GM19025 (cell line): Measurements from ENCODE around the gene BORCS6.

Experiments
- ATAC-seq: cut with Tn5 transposase; IDR thresholded peaks from one replicate; pipeline ENCODE4 v1.9.1; 2021; ENCODE audit warnings: mild to moderate bottlenecking, low read depth, moderate library complexity; ENCODE audit not compliant: unreplicated experiment

BORCS6 gene

GRCh38 chr17:8212312-8213180 lies 22.6 kb upstream of the BORCS6 start:
- no peak for ATAC-seq

GRCh38 chr17:8210761-8211458 lies 20.9 kb upstream of the BORCS6 start:
- ATAC-seq: peak; percentile 21

GRCh38 chr17:8209907-8210760 lies 20.2 kb upstream of the BORCS6 start, which contains the start of gene AURKB:
AURKB (minus strand) TSS chr17:8210575; CDS start chr17:8210224, 351 bp downstream.
- peak; percentile 76 for ATAC-seq

DNA sequence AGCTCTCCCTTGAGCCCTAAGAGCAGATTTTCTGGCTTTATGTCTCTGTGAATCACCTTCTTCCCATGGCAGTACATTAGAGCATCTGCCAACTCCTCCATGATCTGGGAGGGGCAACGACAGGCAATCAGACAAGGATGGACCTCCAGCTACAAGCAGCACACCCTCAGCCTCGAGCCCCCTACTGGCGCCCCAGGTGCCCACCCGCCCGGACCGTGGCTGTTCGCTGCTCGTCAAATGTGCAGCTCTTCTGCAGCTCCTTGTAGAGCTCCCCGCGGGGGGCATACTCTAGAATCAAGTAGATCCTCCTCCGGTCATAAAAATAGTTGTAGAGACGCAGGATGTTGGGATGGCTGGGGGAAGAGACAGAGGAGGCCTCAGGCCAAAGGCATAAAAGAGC lies 16.6 kb upstream of the BORCS6 start:
- no peak for ATAC-seq

DNA sequence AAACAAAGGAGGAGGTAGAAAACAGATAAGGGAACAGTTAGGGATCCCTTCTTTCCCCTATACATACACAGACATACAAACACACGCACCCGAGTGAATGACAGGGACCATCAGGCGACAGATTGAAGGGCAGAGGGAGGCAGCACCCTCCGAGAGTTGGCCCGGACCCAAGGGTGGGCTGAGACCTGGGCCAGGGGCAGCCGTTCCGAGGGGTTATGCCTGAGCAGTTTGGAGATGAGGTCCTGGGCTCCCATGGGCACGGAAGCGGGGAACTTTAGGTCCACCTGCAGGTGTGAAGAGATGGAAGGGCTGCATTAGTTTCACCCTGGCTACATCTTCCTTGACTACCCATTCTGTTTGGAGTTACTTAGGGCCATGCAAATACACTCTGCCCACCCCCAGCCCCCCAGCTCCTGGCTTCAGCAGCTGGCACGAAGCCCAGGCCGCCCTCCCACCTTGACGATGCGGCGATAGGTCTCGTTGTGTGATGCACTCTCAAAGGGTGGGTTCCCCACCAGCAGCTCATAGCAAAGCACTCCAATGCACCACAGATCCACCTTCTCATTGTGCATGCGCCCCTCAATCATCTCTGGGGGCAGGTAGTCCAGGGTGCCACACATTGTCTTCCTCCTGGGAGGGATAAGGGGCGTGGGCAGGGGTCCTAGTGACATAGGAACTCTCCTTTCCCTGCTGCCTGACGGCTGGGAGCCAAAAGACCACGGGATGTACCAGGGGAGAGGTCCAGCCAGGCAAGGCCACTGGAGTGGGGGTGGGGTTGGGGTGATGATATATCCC lies 15.0 kb upstream of the BORCS6 start:
- ATAC-seq: no peak

GRCh38 chr17:8192070-8192815 lies 2.3 kb upstream of the BORCS6 start:
- no peak for ATAC-seq

DNA sequence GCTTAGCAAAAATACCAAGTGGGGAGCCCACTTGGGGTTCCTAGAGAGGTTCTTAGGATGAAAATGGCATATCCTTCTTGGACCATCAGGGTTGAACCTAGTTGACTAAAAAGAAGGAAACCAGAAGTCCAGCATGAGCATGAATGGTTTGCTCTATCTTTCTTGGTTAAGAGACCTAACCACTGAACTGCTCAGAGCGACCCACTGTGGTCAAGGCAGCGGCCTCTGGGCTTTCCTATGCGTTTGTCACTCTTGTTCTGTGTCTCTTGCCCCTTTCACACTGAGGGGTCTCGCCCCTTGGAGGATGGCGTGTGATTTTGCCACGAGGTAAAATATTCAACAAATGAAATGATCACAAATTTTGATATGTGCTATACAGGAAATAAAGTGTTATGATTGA lies 526 bp upstream of the BORCS6 start:
- ATAC-seq: no peak

DNA sequence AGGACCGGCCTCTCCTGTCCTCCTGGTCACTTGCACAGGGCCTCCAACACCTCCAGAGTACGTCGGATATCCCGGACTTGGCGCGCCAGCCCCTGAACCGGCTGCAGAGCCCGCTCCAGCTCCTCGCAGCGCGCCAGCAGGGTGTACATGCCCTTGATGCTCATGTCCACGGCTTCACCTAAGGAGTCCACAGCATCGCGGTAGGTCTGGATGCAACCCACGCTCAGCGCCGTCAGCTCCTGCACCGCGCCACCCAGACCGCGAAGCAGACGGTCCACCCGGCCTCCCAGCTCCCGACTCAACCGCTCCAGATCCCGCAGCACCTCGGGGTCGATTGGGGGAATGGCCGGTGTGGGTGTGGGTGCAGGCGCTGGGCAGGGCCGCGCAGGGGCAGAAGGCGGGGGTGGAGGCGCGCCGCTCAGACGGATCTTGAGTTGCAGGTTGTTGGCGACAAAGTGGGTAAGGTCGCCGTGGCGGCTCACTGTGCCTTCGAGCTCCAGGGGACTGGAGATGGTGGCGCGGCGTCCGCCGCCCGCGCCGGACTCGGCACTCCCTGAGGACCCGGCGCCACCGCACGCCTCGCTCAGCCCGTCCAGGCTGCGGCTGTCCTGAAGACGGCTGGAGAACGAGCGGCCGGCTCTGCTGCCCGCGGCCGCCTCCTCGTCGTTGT lies 804 bp downstream of the BORCS6 start:
- ATAC-seq: no peak

DNA sequence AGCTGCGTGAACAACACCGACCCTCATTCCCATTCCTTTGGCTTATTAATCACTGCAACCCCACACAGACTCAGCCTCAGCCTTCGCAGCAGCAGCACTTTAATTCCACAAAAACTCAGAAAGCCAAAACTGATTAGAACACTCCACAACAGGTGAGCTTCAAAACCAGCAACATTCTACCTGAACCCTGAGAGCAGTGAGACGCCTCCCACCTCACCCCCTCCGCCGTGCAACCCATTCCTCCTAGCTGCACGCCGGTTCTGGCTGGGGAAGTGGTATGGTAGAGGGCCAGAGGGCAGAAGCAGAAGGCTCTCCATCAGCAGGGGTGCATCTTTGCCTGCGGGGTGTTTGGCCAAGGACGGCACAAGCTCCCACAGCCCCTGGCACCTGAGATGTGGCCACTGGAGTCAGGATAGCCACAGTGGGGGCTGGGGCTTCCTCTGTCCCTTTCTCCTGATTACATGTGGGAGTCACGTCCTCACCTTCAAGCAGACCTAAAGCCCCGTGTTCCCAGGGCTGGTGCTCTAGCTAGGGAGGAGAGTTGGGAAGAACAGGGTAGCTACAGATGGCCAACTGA lies 1.6 kb downstream of the BORCS6 start:
- ATAC-seq: no peak

GRCh38 chr17:8187517-8188262 lies 2.3 kb downstream of the BORCS6 start:
- no peak for ATAC-seq

GRCh38 chr17:8186787-8187516 lies 3.0 kb downstream of the BORCS6 start:
- no peak for ATAC-seq

DNA sequence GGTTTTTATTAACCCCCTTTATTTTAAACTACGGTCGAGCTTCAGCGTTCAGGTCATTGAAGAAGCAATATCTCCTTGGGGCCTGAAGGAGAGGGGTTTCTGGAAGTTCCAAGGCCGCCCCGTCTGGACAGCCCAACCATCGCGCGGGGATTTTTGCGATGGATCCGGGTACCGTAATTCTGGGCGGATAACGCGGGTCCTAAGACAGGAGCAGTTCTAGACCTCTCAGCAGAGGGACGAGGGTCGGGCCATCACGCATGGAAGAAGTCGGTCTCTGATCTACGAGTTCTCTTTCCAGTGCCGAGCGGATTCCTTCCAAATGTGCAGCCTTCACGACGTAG lies 3.6 kb downstream of the BORCS6 start:
- ATAC-seq: no peak

DNA sequence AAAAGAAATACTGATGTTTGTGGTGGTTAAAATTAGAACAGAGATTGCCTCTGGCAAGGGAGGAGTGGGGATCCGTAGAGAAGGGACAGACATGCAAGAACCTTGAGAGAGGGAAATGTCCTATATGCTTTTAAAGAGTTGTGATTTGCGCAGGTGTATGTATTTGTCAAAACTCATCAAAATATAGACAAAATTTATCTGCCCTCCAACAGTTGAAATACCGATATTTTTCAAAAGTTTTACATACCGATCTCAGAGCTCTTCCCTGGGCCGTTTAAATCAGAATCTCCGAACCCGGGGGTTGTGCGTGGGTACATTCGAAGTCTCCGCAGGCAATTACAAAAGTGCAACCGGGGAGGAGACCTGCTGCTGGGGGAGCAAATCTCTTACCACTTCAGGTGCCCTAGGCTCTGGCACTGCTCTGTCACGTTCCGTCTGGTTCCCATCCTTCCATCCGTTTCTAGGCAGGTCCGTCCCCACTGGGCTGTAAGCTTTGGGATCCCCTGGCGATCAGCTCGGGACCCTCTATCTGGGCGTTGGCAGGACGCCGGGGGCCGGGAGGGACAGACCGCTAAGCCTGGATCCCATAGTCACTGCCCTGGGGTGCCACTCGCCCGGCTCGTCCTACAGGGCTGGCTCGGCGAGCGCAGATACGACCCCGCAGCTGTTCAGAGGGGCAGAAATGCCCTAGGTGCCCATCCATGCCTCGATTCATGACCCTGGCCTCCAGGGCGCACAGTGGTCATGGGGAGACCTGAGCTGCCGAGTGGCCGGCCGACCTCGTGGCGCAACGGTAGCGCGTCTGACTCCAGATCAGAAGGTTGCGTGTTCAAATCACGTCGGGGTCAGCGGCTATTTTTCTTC lies 4.2 kb downstream of the BORCS6 start:
- no peak for ATAC-seq

DNA sequence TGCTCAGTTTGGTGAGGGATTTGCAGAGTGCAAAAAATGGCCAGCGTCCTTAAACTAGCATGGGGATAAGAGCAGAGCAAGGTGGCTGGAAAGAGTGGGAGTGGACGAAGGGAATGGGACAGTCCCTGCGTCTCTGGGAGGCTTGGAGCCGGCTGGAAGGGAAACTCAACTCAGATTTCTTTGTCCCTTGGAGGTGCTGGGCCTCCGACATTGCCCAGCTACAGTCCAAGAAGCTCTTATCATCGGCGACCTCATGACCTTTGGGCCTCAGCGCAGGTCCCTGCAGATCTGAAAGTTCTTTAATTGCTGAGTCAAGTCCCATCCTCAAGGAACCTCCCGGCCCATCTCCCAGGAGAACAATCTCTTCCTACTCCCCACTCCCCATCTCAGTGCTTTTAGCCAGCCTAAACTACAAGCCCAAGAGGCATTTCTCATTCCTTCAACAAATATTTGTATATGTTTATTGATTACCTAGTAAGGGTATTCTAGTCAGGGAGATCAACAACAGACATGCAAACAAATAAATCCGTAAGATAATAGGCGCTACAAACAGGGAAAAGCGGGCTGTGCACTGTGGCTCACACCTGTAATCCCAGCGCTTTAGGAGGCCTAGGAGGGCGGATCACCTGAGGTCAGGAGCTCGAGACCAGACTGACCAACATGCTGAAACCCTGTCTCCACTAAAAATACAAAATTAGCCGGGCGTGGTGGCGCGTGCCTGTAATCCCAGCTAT lies 12.8 kb downstream of the BORCS6 start:
- ATAC-seq: no peak

DNA sequence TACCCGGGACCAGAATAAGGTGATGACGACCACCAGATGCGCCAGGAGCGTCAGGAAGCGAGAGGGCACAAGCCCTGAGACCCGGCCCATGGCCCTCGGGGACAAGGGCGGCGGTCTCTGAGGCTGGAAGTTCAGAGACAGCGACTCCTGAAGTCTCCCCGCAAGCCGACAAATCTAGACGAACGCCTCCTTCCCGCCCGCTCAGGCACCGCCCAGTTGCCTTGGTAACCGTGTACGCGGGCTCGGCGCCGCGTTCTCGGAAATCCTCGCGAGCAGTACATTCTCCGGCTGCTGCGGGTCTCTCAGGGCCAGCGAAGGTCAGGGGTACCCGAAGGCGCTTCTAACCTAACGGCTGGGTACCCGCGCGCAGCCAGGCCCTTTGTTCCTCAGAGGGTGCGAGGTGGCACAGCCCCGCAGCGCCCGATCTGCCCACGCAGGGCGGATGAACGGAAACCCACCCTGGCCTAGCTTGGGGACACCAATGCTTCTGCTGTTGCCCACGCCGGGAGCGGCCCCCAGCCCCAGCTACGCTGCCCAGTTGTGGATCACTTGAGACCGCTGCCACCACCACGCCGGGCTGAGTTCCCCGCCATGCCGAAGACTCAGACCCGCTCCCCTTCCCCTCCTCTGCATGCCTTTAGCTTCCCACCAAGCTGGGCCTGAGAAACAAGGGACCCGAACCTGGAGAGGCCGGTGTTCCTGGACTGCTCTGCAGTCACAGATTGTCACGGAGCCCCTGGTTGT lies 13.6 kb downstream of the BORCS6 start, which contains the start of gene TMEM107:
TMEM107 (minus strand) TSS at position 184 of the 744 bp plus-strand sequence; CDS start at position 90, 94 bp downstream.
- peak; percentile 43 for ATAC-seq
